ENCODE results near the gene RXRB.

- TF ChIP-seq POLR2A (IDR thresholded peaks at IDR 0.05; ENCODE audit: low read length) (no peak), GATA1 (IDR thresholded peaks at IDR 0.05; ENCODE audit: low read depth, low read length) (no peak)
These were observed 681 bp upstream of the RXRB start for GRCh38 chr6:33201147-33201545.
